Liver (tissue), 9 donors: ENCODE results near the gene PCDHA2. TPM values are rescaled to one million over a fixed set of nuclear protein-coding genes. Genes with fewer than 3 reads are reported as not detected.
"Not testable (repeated sequence)": the region's sequence is repeated elsewhere in the genome, so short reads cannot be mapped to it uniquely, and the experiment has no call there.

Source experiments
- DNase-seq: peaks from one replicate; pipeline ENCODE4 v3.0.0-alpha.2; 2017; ENCODE audit warnings: low spot score
- H3K27ac ChIP-seq, 2 donors: one replicate each; pipeline ENCODE4 v1.7.0; 2013; ENCODE audit warnings: inconsistent platforms in 2 of 2, low read length in 2 of 2, control low read depth in 1 of 2, low read depth in 1 of 2, mild to moderate bottlenecking in 1 of 2
- H3K27me3 ChIP-seq, 4 donors: one replicate each; pipeline versions ENCODE4 v1.6.1 to v1.7.0; 2013; ENCODE audit warnings: low read length in 3 of 4, inconsistent platforms in 1 of 4, mild to moderate bottlenecking in 1 of 4, moderate library complexity in 1 of 4; ENCODE audit not compliant: control insufficient read depth in 4 of 4, insufficient read depth in 4 of 4
- H3K36me3 ChIP-seq, 4 donors: one replicate each; pipeline versions ENCODE4 v1.6.1 to v1.7.0; 2013; ENCODE audit warnings: low read length in 3 of 4, mild to moderate bottlenecking in 3 of 4, low read depth in 1 of 4, moderate library complexity in 1 of 4; ENCODE audit not compliant: control insufficient read depth in 4 of 4, insufficient read depth in 3 of 4
- H3K4me1 ChIP-seq, 4 donors: one replicate each; pipeline versions ENCODE4 v1.6.1 to v1.7.0; 2013; ENCODE audit warnings: low read length in 3 of 4, mild to moderate bottlenecking in 3 of 4, moderate library complexity in 1 of 4; ENCODE audit not compliant: control insufficient read depth in 4 of 4, insufficient read depth in 4 of 4
- H3K4me3 ChIP-seq, 3 donors: one replicate each; pipeline versions ENCODE4 v1.6.1 to v1.7.0; 2013; ENCODE audit warnings: low read length in 3 of 3, control low read depth in 1 of 3, low read depth in 1 of 3, mild to moderate bottlenecking in 1 of 3
- H3K9ac ChIP-seq, 2 donors: one replicate each; pipeline ENCODE4 v1.7.0; 2013; ENCODE audit warnings: low read length in 2 of 2, mild to moderate bottlenecking in 2 of 2, moderate library complexity in 2 of 2, control low read depth in 1 of 2, low read depth in 1 of 2
- H3K9me3 ChIP-seq, 4 donors: one replicate each; pipeline versions ENCODE4 v1.6.1 to v1.7.0; 2013; ENCODE audit warnings: low read length in 3 of 4; ENCODE audit not compliant: control insufficient read depth in 4 of 4
- FOXA1 ChIP-seq: IDR thresholded peaks from 2 replicates; pipeline ENCODE4 v1.6.1; 2016; ENCODE audit warnings: antibody characterized with exemption
- FOXA2 ChIP-seq: IDR thresholded peaks from 2 replicates; pipeline ENCODE4 v1.6.1; 2016; ENCODE audit warnings: antibody characterized with exemption
- GABPA ChIP-seq, 2 donors: IDR thresholded peaks in 1 of 2; conservative IDR thresholded peaks in 1 of 2; 2 replicates each; pipeline ENCODE4 v1.6.1; 2016; ENCODE audit warnings: antibody characterized with exemption in 2 of 2, mild to moderate bottlenecking in 1 of 2, moderate library complexity in 1 of 2
- HNF4A ChIP-seq, 2 donors: conservative IDR thresholded peaks; 2 replicates each; pipeline ENCODE4 v1.6.1; 2016; ENCODE audit warnings: antibody characterized with exemption in 2 of 2, mild to moderate bottlenecking in 2 of 2
- HNF4G ChIP-seq: IDR thresholded peaks from 2 replicates; pipeline ENCODE4 v1.6.1; 2016; ENCODE audit warnings: antibody characterized with exemption
- JUND ChIP-seq, 2 donors: IDR thresholded peaks; 2 replicates each; pipeline ENCODE4 v1.6.1; 2016; ENCODE audit warnings: antibody characterized with exemption in 2 of 2
- NR2F2 ChIP-seq: IDR thresholded peaks from 2 replicates; pipeline ENCODE4 v1.6.1; 2016; ENCODE audit warnings: antibody characterized with exemption
- RAD21 ChIP-seq, 2 donors: IDR thresholded peaks; 2 replicates each; pipeline ENCODE4 v1.6.1; 2016; ENCODE audit warnings: antibody characterized with exemption in 2 of 2, mild to moderate bottlenecking in 2 of 2
- RXRA ChIP-seq, 2 donors: IDR thresholded peaks; 2 replicates each; pipeline ENCODE4 v1.6.1; 2017 to 2018; ENCODE audit warnings: antibody characterized with exemption in 2 of 2, mild to moderate bottlenecking in 1 of 2
- SP1 ChIP-seq: IDR thresholded peaks from 2 replicates; pipeline ENCODE4 v1.6.1; 2018; ENCODE audit warnings: antibody characterized with exemption, mild to moderate bottlenecking
- YY1 ChIP-seq: IDR thresholded peaks from 2 replicates; pipeline ENCODE4 v1.6.1; 2016; ENCODE audit warnings: antibody characterized with exemption, mild to moderate bottlenecking
- WGBS: extraction: QIAGEN DNeasy Blood & Tissue Kit; methylation state at CpG from one replicate; pipeline ENCODE4 v1.1.7; 2013; 5-methylcytosine and 5-hydroxymethylcytosine counted together
- polyA plus RNA-seq, 2 donors: library from polyadenylated mRNA; stranded (reverse) in 1 of 2; unstranded in 1 of 2; fragments of 200-250 nt in 1 of 2; fragments of >200 nt in 1 of 2; fragmentation: Nextera tagmentation in 1 of 2; extraction: Ambion mirVana in 1 of 2; gene quantifications; one replicate each; pipeline versions ENCODE4 v1.2.1 to v1.2.3, GENCODE V29; 2013 to 2015
- total RNA-seq, 2 donors: library from RNA; depleted of rRNA; stranded (reverse); fragments of >200 nt; gene quantifications; one replicate each; pipeline ENCODE4 v1.2.3, GENCODE V29; 2014
- TF ChIP-seq, protein P1 (sequence below): IDR thresholded peaks from 2 replicates; pipeline ENCODE4 v1.6.1; 2016; ENCODE audit warnings: antibody characterized with exemption
- TF ChIP-seq, protein P2 (sequence below): IDR thresholded peaks from 2 replicates; pipeline ENCODE4 v1.6.1; 2016; ENCODE audit warnings: antibody characterized with exemption
- TF ChIP-seq, protein P3 (sequence below): IDR thresholded peaks from 2 replicates; pipeline ENCODE4 v1.6.1; 2016; ENCODE audit warnings: antibody characterized with exemption, mild to moderate bottlenecking
- TF ChIP-seq, protein P4 (sequence below): fragments of 150-350 bp; IDR thresholded peaks from 2 replicates; pipeline ENCODE4 v1.5.1; 2017; ENCODE audit warnings: improper control_type of control experiment, low read depth, low read length; ENCODE audit not compliant: missing input control
- TF ChIP-seq, protein P5 (sequence below): IDR thresholded peaks from 2 replicates; pipeline ENCODE4 v1.6.1; 2016; ENCODE audit warnings: antibody characterized with exemption
- donor health status: healthy.
- donor health status: healthy.
- donor health status: healthy.
- donor health status: healthy.
- donor health status: healthy.

PCDHA2 gene
- total and polyA plus RNA-seq, 4 donors = not detected

DNA sequence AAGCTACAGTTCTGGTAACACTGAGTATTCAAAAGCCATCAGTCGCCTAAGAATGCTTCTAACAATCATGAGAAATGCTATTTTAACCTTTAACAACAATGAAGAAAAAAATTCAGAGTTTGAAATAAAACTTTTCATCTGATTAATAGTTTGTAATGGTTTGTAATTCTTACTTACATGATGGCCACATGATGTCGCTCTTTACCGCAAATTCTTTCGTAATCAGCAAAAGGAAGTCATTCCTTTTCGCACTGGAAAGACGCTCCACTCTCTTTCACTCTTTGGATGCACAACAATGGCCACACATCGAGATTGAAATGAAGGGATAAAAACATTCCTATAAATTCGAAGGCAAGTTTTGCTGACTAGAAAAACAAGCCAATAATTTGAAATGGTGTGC lies 39.3 kb downstream of the PCDHA2 start, which contains the start of gene PCDHA7:
TSS of gene PCDHA7 (plus strand) at position 277 of the 400 bp plus-strand sequence. CDS start at position 392, 115 bp downstream.
- Histone ChIP-seq H3K4me3 (peak within 1 kb of the TSS in 1 of 3 donors; percentile 8), H3K9me3 (peaks cover 13 to 27% (median 20%) of the 10 kb centered on the region in 4 donors), H3K36me3 (no peaks in the 10 kb centered on the region), H3K27me3 (peaks cover 0 to 9% (median 3%) of the 10 kb centered on the region in 4 donors), H3K9ac (no peak within 1 kb of the TSS), H3K4me1 (no peaks in the 10 kb centered on the region), H3K27ac (no peak within 1 kb of the TSS)
- 10% methylated on average over 8 of the region's 8 CpGs for WGBS
- peak in 1 of 2 donors; percentile 14 for TF ChIP-seq RAD21 (IDR thresholded peaks at IDR 0.05)
- TF ChIP-seq, protein P1, sequence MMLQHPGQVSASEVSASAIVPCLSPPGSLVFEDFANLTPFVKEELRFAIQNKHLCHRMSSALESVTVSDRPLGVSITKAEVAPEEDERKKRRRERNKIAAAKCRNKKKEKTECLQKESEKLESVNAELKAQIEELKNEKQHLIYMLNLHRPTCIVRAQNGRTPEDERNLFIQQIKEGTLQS = no peak
- no peak for DNase-seq

DNA sequence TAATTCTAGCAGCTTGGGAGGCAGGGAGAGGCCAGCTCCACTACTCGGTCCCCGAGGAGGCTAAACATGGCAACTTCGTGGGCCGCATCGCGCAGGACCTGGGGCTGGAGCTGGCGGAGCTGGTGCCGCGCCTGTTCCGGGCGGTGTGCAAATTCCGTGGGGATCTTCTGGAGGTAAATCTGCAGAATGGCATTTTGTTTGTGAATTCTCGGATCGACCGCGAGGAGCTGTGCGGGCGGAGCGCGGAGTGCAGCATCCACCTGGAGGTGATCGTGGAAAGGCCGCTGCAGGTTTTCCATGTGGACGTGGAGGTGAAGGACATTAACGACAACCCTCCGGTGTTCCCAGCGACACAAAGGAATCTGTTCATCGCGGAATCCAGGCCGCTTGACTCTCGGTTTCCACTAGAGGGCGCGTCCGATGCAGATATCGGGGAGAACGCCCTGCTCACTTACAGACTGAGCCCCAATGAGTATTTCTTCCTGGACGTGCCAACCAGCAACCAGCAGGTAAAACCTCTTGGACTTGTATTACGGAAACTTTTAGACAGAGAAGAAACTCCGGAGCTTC lies 39.9 kb downstream of the PCDHA2 start:
- not testable (repeated sequence) for DNase-seq, H3K9ac ChIP-seq, H3K27ac ChIP-seq, H3K36me3 ChIP-seq, H3K27me3 ChIP-seq, H3K4me1 ChIP-seq
- Histone ChIP-seq H3K4me3 (peak overlapping the region in 1 of 3 donors; percentile 8), H3K9me3 (peaks cover 11 to 25% (median 18%) of the 10 kb centered on the region in 4 donors)
- 20% methylated on average over 35 of the region's 38 CpGs for WGBS

DNA sequence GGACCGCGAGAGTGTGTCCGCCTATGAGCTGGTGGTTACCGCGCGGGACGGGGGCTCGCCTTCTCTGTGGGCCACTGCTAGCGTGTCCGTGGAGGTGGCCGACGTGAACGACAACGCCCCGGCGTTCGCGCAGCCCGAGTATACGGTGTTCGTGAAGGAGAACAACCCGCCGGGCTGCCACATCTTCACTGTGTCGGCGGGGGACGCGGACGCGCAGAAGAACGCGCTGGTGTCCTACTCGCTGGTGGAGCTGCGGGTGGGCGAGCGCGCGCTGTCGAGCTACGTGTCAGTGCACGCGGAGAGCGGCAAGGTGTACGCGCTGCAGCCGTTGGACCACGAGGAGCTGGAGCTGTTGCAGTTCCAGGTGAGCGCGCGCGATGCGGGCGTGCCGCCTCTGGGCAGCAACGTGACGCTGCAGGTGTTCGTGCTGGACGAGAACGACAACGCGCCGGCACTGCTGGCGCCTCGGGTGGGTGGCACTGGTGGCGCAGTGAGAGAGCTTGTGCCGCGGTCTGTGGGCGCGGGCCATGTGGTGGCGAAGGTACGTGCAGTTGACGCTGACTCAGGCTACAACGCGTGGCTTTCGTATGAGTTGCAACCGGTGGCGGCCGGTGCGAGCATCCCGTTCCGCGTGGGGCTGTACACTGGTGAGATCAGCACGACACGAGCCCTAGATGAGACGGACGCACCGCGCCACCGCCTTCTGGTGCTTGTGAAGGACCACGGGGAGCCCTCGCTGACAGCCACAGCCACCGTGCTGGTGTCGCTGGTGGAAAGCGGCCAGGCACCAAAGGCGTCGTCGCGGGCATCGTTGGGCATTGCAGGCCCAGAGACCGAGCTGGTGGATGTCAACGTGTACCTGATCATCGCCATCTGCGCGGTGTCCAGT lies 41.2 kb downstream of the PCDHA2 start:
- Histone ChIP-seq H3K9me3 (peaks cover 9 to 18% (median 14%) of the 10 kb centered on the region in 4 donors), H3K9ac (no peak overlapping the region), H3K4me1 (no peaks in the 10 kb centered on the region), H3K27ac (no peak overlapping the region), H3K27me3 (peaks cover 0 to 8% (median 3%) of the 10 kb centered on the region in 4 donors), H3K36me3 (no peaks in the 10 kb centered on the region), H3K4me3 (no peak overlapping the region)
- TF ChIP-seq NR2F2 (no peak), SP1 (no peak), HNF4G (no peak), HNF4A (conservative IDR thresholded peaks at IDR 0.05) (no peak), RXRA (IDR thresholded peaks at IDR 0.05) (no peak), RAD21 (IDR thresholded peaks at IDR 0.05) (no peak), FOXA1 (no peak), JUND (IDR thresholded peaks at IDR 0.05) (no peak), GABPA (IDR thresholded peaks at IDR 0.05 in 1 of 2, conservative IDR thresholded peaks at IDR 0.05 in 1 of 2) (no peak), FOXA2 (no peak), YY1 (no peak)
- TF ChIP-seq, protein P2, sequence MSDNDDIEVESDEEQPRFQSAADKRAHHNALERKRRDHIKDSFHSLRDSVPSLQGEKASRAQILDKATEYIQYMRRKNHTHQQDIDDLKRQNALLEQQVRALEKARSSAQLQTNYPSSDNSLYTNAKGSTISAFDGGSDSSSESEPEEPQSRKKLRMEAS = no peak
- TF ChIP-seq, protein P1 = no peak
- TF ChIP-seq, protein P3, sequence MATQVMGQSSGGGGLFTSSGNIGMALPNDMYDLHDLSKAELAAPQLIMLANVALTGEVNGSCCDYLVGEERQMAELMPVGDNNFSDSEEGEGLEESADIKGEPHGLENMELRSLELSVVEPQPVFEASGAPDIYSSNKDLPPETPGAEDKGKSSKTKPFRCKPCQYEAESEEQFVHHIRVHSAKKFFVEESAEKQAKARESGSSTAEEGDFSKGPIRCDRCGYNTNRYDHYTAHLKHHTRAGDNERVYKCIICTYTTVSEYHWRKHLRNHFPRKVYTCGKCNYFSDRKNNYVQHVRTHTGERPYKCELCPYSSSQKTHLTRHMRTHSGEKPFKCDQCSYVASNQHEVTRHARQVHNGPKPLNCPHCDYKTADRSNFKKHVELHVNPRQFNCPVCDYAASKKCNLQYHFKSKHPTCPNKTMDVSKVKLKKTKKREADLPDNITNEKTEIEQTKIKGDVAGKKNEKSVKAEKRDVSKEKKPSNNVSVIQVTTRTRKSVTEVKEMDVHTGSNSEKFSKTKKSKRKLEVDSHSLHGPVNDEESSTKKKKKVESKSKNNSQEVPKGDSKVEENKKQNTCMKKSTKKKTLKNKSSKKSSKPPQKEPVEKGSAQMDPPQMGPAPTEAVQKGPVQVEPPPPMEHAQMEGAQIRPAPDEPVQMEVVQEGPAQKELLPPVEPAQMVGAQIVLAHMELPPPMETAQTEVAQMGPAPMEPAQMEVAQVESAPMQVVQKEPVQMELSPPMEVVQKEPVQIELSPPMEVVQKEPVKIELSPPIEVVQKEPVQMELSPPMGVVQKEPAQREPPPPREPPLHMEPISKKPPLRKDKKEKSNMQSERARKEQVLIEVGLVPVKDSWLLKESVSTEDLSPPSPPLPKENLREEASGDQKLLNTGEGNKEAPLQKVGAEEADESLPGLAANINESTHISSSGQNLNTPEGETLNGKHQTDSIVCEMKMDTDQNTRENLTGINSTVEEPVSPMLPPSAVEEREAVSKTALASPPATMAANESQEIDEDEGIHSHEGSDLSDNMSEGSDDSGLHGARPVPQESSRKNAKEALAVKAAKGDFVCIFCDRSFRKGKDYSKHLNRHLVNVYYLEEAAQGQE = no peak
- TF ChIP-seq, protein P4, sequence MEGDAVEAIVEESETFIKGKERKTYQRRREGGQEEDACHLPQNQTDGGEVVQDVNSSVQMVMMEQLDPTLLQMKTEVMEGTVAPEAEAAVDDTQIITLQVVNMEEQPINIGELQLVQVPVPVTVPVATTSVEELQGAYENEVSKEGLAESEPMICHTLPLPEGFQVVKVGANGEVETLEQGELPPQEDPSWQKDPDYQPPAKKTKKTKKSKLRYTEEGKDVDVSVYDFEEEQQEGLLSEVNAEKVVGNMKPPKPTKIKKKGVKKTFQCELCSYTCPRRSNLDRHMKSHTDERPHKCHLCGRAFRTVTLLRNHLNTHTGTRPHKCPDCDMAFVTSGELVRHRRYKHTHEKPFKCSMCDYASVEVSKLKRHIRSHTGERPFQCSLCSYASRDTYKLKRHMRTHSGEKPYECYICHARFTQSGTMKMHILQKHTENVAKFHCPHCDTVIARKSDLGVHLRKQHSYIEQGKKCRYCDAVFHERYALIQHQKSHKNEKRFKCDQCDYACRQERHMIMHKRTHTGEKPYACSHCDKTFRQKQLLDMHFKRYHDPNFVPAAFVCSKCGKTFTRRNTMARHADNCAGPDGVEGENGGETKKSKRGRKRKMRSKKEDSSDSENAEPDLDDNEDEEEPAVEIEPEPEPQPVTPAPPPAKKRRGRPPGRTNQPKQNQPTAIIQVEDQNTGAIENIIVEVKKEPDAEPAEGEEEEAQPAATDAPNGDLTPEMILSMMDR = no peak
- TF ChIP-seq, protein P5, sequence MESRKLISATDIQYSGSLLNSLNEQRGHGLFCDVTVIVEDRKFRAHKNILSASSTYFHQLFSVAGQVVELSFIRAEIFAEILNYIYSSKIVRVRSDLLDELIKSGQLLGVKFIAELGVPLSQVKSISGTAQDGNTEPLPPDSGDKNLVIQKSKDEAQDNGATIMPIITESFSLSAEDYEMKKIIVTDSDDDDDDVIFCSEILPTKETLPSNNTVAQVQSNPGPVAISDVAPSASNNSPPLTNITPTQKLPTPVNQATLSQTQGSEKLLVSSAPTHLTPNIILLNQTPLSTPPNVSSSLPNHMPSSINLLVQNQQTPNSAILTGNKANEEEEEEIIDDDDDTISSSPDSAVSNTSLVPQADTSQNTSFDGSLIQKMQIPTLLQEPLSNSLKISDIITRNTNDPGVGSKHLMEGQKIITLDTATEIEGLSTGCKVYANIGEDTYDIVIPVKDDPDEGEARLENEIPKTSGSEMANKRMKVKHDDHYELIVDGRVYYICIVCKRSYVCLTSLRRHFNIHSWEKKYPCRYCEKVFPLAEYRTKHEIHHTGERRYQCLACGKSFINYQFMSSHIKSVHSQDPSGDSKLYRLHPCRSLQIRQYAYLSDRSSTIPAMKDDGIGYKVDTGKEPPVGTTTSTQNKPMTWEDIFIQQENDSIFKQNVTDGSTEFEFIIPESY = no peak
- DNase-seq = no peak
- WGBS = 43% methylated on average over 103 of the region's 103 CpGs
